ENCODE data around the gene KCTD5. TPM values are rescaled to one million over a fixed set of nuclear protein-coding genes. Genes with fewer than 3 reads are reported as not detected.

The KCTD5 gene
- total and polyA plus RNA-seq, 9 of the 15 experiments (the other 6 are each of a cell fraction or from before 2014, with no cell fraction given) = 0.73 to 58.3 (median 32.3) TPM

DNA sequence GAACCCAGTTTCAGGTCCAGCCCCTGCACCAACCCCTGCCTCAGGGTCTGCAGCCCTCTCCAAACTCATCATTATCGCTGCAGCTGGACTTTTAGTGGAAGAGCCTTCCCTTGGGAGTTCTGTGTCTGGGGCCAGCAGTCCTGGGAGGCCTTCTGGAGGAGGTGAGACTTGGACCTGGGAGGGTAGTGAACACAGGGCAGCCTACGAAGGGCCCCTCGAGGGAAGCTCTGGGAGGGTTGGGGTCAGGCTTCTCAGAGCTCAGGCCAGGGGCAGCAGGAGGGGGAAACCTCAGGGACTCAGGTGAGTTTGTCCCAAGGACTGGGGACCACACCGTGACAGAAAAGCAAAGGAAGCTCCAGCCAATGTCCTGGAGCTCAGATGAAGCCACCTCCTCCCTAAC is 58.8 kb downstream of the KCTD5 start:
- H3K4me2 ChIP-seq (ENCODE audit: insufficient read depth, low read length) = no peak overlapping the region
- peaks cover 7 to 51% of the 10 kb centered on the region in 2 experiments; a peak in 4 of 5 replicates for H3K4me1 ChIP-seq (replicated peaks in 1 of 2; ENCODE audit: control insufficient read depth in 2 of 2, insufficient read depth in 2 of 2, low read length in 2 of 2)
- H2AFZ ChIP-seq (ENCODE audit: low read depth, low read length) = no peak overlapping the region
- no peaks in the 10 kb centered on the region for H4K20me1 ChIP-seq (replicated peaks; ENCODE audit: control insufficient read depth, insufficient read depth, low read length)
- CTCF ChIA-PET (ENCODE audit: low intra/inter-chr PET ratio) = no interaction called here
- WGBS (ENCODE audit: insufficient coverage, low coverage, missing lambda C conversion rate) = 59% methylated on average over 4 of the region's 4 CpGs
- H3K9ac ChIP-seq (ENCODE audit: insufficient read depth in 1 of 2, low read depth in 2 of 2, low read length in 2 of 2) = peak overlapping the region in 1 of 2 experiments; percentile 80; a peak in 2 of 4 replicates
- no peak overlapping the region for H3K4me3 ChIP-seq
- no TSS peak for BruUV-seq (replicated peaks)
- no peaks in the 10 kb centered on the region for H3K79me2 ChIP-seq (ENCODE audit: control insufficient read depth, insufficient read depth, low read length)
- ATAC-seq = no peak
- no peaks in the 10 kb centered on the region for H3K9me3 ChIP-seq (replicated peaks; ENCODE audit: control insufficient read depth, insufficient read depth, low read depth, low read length)
- no peak for FAIRE-seq
- no peaks in the 10 kb centered on the region for H3K27me3 ChIP-seq (ENCODE audit: control insufficient read depth in 2 of 2, insufficient read depth in 2 of 2, low read length in 2 of 2)
- TF ChIP-seq ZFP36 (IDR thresholded peaks at IDR 0.05; ENCODE audit: low read depth, low read length, partially characterized antibody) (peak; percentile 55), ZBTB1 (CRISPR knock-in tag; IDR thresholded peaks at IDR 0.05; ENCODE audit: borderline replicate concordance, low read depth) (no peak), DACH1 (IDR thresholded peaks at IDR 0.05; ENCODE audit: partially characterized antibody) (no peak), NR1H2 (CRISPR knock-in tag; IDR thresholded peaks at IDR 0.05) (no peak)
- POLR2A ChIA-PET = interaction anchor here (0.5 to 4.3 kb wide), 7 partner anchors 10 to 586 kb away, joined by 3 to 51 read pairs (median 4); partner anchors contain the start of genes SRRM2 and TRAF7
- no peaks in the 10 kb centered on the region for H3K9me1 ChIP-seq (ENCODE audit: control insufficient read depth, insufficient read depth, low read length)
- in situ Hi-C loops (cut with MboI) (no loop called here), intact Hi-C loops (cut with micrococcal nuclease) (no loop called here)
- H3K36me3 ChIP-seq (ENCODE audit: control insufficient read depth, insufficient read depth, low read length) = no peaks in the 10 kb centered on the region
- H3K27ac ChIP-seq (ENCODE audit: extremely low read depth, low read depth, low read length) = no peak overlapping the region
- DNase-seq (ENCODE audit: extremely low read depth in 1 of 4, low spot score in 3 of 4) = no peak

DNA sequence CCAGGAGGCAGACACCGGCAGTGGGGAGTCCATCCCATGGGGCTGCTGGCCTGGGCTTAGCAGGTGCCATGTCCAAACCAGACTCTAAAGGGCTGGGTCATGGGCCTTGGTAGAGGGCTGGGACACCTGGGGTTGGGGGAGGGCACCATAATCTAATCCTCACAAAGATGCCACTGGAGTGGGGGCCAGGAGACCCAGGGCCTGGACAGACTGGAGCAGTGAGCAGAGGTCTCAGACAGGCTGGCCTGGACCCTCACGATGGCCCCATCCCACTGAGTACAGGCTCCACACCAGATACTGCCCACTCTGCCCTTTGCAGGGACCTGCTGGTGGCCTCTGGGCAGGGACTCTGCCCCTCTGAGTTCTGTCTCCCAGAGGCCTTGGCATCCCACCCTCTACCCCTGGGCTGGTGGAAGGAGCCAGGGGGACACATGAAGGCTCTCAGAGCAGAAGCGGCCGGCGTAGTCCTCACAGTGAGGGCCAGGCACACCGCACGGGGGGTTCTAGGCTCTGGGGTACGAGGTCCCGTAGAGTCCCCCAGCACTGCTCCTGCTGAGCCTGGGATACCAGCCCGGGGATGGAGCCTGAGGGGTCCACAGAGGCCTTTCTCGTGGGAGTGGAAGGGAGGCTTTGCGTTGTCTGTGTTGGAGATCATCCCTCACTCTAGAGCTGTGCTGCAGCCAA is 60.1 kb downstream of the KCTD5 start:
- H3K4me2 ChIP-seq (ENCODE audit: insufficient read depth, low read length) = no peak overlapping the region
- 65% methylated on average over 11 of the region's 12 CpGs for WGBS (ENCODE audit: insufficient coverage, low coverage, missing lambda C conversion rate)
- ATAC-seq = no peak
- CTCF ChIA-PET (ENCODE audit: low intra/inter-chr PET ratio) = no interaction called here
- in situ Hi-C loops (cut with MboI) = no loop called here
- H3K27ac ChIP-seq (ENCODE audit: extremely low read depth, low read depth, low read length) = no peak overlapping the region
- H3K9me3 ChIP-seq (replicated peaks; ENCODE audit: control insufficient read depth, insufficient read depth, low read depth, low read length) = no peaks in the 10 kb centered on the region
- no TSS peak for BruUV-seq (replicated peaks)
- no peaks in the 10 kb centered on the region for H4K20me1 ChIP-seq (replicated peaks; ENCODE audit: control insufficient read depth, insufficient read depth, low read length)
- no peak for FAIRE-seq
- H3K79me2 ChIP-seq (ENCODE audit: control insufficient read depth, insufficient read depth, low read length) = no peaks in the 10 kb centered on the region
- H3K9ac ChIP-seq (ENCODE audit: insufficient read depth in 1 of 2, low read depth in 2 of 2, low read length in 2 of 2) = peak overlapping the region in 1 of 2 experiments; percentile 76; a peak in 1 of 4 replicates
- intact Hi-C loops (cut with micrococcal nuclease) = no loop called here
- no peaks in the 10 kb centered on the region for H3K9me1 ChIP-seq (ENCODE audit: control insufficient read depth, insufficient read depth, low read length)
- no peaks in the 10 kb centered on the region for H3K27me3 ChIP-seq (ENCODE audit: control insufficient read depth in 2 of 2, insufficient read depth in 2 of 2, low read length in 2 of 2)
- H2AFZ ChIP-seq (ENCODE audit: low read depth, low read length) = no peak overlapping the region
- no peaks in the 10 kb centered on the region for H3K36me3 ChIP-seq (ENCODE audit: control insufficient read depth, insufficient read depth, low read length)
- H3K4me1 ChIP-seq (replicated peaks in 1 of 2; ENCODE audit: control insufficient read depth in 2 of 2, insufficient read depth in 2 of 2, low read length in 2 of 2) = peaks cover 7 to 48% of the 10 kb centered on the region in 2 experiments; a peak in 4 of 5 replicates
- H3K4me3 ChIP-seq = no peak overlapping the region
- POLR2A ChIA-PET = interaction anchor here (0.6 to 4.3 kb wide), 3 partner anchors 9 to 83 kb away, joined by 3 to 51 read pairs (median 8); partner anchors contain the start of gene SRRM2
- DNase-seq (ENCODE audit: extremely low read depth in 1 of 4, low spot score in 3 of 4) = no peak
- TF ChIP-seq ELF4 (CRISPR knock-in tag; IDR thresholded peaks at IDR 0.05) = no peak
- no peak for TF ChIP-seq HDAC1 (IDR thresholded peaks at IDR 0.05)
- no peak for TF ChIP-seq TEAD2 (tag; IDR thresholded peaks at IDR 0.05)
- TF ChIP-seq CBX3 (IDR thresholded peaks at IDR 0.05; ENCODE audit: borderline replicate concordance in 1 of 2, low read length in 2 of 2) = no peak
- no peak for TF ChIP-seq POLR2G (IDR thresholded peaks at IDR 0.05; ENCODE audit: low read depth, low read length)
- TF ChIP-seq ZNF311 (CRISPR knock-in tag; IDR thresholded peaks at IDR 0.05) = no peak
- TF ChIP-seq MYNN (IDR thresholded peaks at IDR 0.05) = no peak
- no peak for TF ChIP-seq MYNN (CRISPR knock-in tag; IDR thresholded peaks at IDR 0.05)
- TF ChIP-seq MTA3 (IDR thresholded peaks at IDR 0.05; ENCODE audit: borderline replicate concordance) = no peak
- no peak for TF ChIP-seq MYC (IDR thresholded peaks at IDR 0.05; ENCODE audit: low read depth, low read length)
- no peak for TF ChIP-seq MYC (CRISPR knock-in tag; IDR thresholded peaks at IDR 0.05; ENCODE audit: borderline replicate concordance, low read depth)
- TF ChIP-seq MCM3 (IDR thresholded peaks at IDR 0.05) = no peak
- TF ChIP-seq CSDE1 (IDR thresholded peaks at IDR 0.05) = no peak
- TF ChIP-seq POLR2H (tag; IDR thresholded peaks at IDR 0.05; ENCODE audit: low read depth) = no peak
- no peak for TF ChIP-seq NUFIP1 (IDR thresholded peaks at IDR 0.05; ENCODE audit: partially characterized antibody)
